Osteocyte (in vitro differentiated cells): ENCODE data around the gene HNF1B. TPM values are rescaled to one million over a fixed set of nuclear protein-coding genes. Genes with fewer than 3 reads are reported as not detected.

Source experiments
- DNase-seq: peaks from one replicate; pipeline ENCODE4 v3.0.0; 2021; ENCODE audit warnings: mixed read lengths; ENCODE audit not compliant: unreplicated experiment; ENCODE audit errors: extremely low spot score
- H3K27ac Mint-ChIP-seq: one replicate; pipeline ENCODE4 v1.8.0; 2021; ENCODE audit warnings: mild to moderate bottlenecking, mixed read lengths; ENCODE audit not compliant: unreplicated experiment
- H3K27me3 Mint-ChIP-seq: one replicate; pipeline ENCODE4 v1.8.0; 2021; ENCODE audit warnings: mixed read lengths; ENCODE audit not compliant: unreplicated experiment
- H3K36me3 Mint-ChIP-seq: one replicate; pipeline ENCODE4 v1.8.0; 2021; ENCODE audit warnings: mixed read lengths; ENCODE audit not compliant: unreplicated experiment
- H3K4me1 Mint-ChIP-seq: one replicate; pipeline ENCODE4 v1.8.0; 2021; ENCODE audit warnings: mixed read lengths; ENCODE audit not compliant: unreplicated experiment
- H3K4me3 Mint-ChIP-seq: one replicate; pipeline ENCODE4 v1.8.0; 2021; ENCODE audit warnings: mild to moderate bottlenecking, moderate library complexity, mixed read lengths; ENCODE audit not compliant: unreplicated experiment
- H3K9me3 Mint-ChIP-seq: one replicate; pipeline ENCODE4 v1.8.0; 2021; ENCODE audit warnings: mixed read lengths; ENCODE audit not compliant: unreplicated experiment
- total RNA-seq: library from RNA; stranded (reverse); gene quantifications from 2 replicates; pipeline ENCODE4 v1.2.1, GENCODE V29; 2021
- TF ChIP-seq, protein P1 (sequence below): fragments of 200-600 bp; sonication (generic); IDR thresholded peaks from 2 replicates; pipeline ENCODE4 v1.5.0; 2021; ENCODE audit warnings: antibody characterized with exemption, mild to moderate bottlenecking, moderate library complexity

HNF1B gene
- total RNA-seq, 1 donor from 2014 or later = 8.1 TPM

DNA sequence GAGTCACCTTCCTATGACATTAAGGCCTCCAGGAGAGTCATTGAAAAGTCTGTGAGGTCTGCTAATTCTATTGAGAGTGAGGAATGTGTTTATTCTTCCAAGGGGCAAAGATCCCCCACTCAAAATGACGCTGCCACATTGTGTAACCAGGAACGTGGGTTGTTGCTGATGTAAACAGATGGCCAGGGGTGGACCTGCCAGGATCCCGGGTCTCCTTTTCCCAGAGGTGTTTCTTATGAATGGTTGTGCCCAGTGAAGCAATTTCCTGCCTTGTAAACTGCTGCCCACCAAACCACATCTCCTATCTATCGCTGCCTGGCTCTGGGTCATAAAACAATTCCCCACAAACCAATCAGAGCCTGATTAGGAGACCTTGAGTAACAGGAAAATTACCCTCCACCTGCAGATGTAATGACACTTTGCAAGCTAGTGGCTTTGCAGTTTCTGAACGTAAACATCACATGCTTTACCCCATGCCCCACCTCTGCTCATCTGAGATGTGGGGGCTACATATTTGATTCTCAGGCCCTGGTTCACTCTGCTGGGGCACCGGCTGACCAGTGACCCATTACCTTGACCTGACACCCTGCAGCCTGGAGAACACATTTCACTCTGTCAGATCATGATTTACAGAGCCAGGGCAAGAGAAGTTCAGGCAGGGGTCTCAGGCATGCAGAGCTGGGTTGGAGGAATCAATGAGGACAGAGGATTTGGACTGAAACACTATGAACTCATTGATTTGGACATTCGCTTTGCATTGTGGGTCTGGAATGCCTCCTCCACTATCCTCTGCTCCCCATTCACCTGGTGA, 68.5 kb downstream of the HNF1B start:
- peaks cover 9% of the 10 kb centered on the region for H3K4me1 Mint-ChIP-seq
- no peak overlapping the region for H3K4me3 Mint-ChIP-seq
- H3K27me3 Mint-ChIP-seq = no peaks in the 10 kb centered on the region
- no peak for DNase-seq
- TF ChIP-seq, protein P1, sequence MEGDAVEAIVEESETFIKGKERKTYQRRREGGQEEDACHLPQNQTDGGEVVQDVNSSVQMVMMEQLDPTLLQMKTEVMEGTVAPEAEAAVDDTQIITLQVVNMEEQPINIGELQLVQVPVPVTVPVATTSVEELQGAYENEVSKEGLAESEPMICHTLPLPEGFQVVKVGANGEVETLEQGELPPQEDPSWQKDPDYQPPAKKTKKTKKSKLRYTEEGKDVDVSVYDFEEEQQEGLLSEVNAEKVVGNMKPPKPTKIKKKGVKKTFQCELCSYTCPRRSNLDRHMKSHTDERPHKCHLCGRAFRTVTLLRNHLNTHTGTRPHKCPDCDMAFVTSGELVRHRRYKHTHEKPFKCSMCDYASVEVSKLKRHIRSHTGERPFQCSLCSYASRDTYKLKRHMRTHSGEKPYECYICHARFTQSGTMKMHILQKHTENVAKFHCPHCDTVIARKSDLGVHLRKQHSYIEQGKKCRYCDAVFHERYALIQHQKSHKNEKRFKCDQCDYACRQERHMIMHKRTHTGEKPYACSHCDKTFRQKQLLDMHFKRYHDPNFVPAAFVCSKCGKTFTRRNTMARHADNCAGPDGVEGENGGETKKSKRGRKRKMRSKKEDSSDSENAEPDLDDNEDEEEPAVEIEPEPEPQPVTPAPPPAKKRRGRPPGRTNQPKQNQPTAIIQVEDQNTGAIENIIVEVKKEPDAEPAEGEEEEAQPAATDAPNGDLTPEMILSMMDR = no peak
- H3K36me3 Mint-ChIP-seq = no peaks in the 10 kb centered on the region
- no peaks in the 10 kb centered on the region for H3K9me3 Mint-ChIP-seq
- H3K27ac Mint-ChIP-seq = no peak overlapping the region

DNA sequence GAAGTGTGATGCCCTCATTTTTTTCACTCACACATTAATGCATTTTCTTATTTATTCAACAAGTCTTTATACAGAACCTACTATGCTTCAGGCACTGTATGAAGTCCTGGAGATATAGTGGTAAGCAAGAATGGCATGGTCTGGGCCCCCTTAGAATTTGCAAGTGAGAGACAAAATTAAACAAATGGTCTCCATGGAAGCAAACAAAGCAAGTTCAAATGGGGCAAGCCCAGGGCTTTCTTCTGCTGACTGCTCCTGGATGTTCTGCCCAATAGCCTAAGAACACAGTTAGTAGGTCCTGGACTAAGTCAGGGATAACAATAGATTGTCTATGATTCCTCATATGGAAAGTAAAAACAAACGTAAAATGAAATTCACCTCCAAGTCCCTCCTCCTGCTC, 70.3 kb downstream of the HNF1B start:
- peaks cover 10% of the 10 kb centered on the region for H3K4me1 Mint-ChIP-seq
- no peaks in the 10 kb centered on the region for H3K9me3 Mint-ChIP-seq
- H3K27ac Mint-ChIP-seq = no peak overlapping the region
- TF ChIP-seq, protein P1 = no peak
- H3K36me3 Mint-ChIP-seq = no peaks in the 10 kb centered on the region
- H3K4me3 Mint-ChIP-seq = no peak overlapping the region
- no peaks in the 10 kb centered on the region for H3K27me3 Mint-ChIP-seq
- no peak for DNase-seq

DNA sequence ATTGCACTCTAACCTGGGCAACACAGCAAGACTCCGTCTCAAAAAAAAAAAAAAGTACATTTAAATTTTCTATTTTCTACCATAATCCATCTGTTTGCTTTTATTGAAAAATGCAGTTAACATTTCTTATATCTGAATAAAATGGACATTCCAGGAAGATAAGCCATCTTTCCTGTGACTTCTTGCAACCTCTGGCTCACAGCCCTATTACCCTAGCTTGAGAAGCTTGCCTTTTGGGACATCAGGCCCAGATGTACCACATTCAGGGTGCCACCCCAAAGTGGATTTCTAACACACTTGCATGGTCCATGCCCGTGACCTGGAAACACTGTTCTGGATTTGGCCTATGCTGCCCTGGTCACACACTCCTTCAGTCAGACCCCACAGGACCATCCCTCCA, 71.5 kb downstream of the HNF1B start:
- Mint-ChIP-seq H3K4me1 (peaks cover 10% of the 10 kb centered on the region), H3K9me3 (no peaks in the 10 kb centered on the region), H3K36me3 (no peaks in the 10 kb centered on the region), H3K27ac (no peak overlapping the region), H3K27me3 (no peaks in the 10 kb centered on the region), H3K4me3 (no peak overlapping the region)
- TF ChIP-seq, protein P1 = no peak
- DNase-seq = no peak

DNA sequence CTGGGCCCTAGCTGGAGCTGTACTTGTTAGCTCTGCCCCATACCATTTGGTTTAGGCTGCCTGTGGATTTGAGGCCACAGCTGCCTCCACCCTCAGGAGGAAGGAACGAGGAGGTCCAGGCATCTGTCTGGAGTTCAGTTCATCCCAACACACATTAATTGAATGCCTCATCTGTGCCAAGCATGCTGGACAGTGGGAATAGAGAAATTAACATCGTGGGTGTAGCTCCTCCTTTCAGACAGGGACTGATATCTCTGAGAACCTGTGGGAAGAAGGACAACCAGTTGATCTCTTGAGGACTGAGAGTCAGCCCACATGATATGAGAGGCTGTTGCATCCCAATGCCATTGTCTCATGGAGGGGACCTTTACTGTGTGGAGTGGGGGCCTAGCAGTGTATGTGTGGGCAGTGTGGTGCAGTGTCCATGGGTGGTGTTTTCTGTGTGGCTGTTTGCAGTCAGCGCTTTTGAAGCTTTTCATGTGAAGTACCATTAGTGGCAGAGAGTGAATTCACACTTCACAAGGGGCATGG, 72.2 kb downstream of the HNF1B start:
- Mint-ChIP-seq H3K9me3 (no peaks in the 10 kb centered on the region), H3K4me3 (no peak overlapping the region), H3K27ac (no peak overlapping the region), H3K36me3 (no peaks in the 10 kb centered on the region), H3K27me3 (no peaks in the 10 kb centered on the region), H3K4me1 (peaks cover 10% of the 10 kb centered on the region)
- TF ChIP-seq, protein P1 = no peak
- DNase-seq = no peak

DNA sequence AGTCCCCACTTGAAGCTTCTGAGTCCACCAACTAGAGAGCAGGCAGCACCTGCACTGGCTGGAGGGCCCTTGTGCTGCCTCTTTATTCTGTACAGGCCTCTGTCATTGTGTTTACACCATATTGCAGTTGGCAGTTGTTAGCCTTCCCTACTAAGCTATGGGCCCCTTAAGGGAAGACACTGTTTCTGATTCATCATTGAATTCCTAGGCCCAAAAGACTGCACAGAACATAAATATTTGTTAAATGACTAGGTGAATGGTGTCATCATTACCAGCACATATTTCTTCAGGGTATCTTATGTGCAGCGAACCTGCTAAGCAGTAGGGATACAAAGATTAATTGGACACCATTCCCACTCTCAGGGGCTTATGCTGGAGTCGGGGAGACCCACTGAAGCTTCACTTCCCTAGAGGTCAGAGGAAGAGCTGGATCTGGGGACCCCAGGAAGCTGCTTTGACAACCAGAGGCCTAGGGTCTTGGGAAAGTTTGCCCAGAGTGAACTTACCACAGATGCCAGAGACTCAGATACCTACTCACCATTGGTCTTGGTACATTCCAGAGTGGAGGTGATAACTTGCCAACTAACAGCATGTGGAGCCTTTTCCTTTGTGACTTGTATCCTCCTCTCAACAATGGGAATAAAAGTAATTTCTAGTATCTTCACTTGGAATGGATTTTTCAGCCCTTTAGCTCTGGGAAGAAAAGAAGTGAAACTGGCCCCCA, 72.9 kb downstream of the HNF1B start:
- no peaks in the 10 kb centered on the region for H3K27me3 Mint-ChIP-seq
- no peak for DNase-seq
- no peaks in the 10 kb centered on the region for H3K9me3 Mint-ChIP-seq
- H3K36me3 Mint-ChIP-seq = no peaks in the 10 kb centered on the region
- H3K4me1 Mint-ChIP-seq = peaks cover 10% of the 10 kb centered on the region
- H3K27ac Mint-ChIP-seq = peak overlapping the region; percentile 38
- no peak overlapping the region for H3K4me3 Mint-ChIP-seq
- TF ChIP-seq, protein P1 = no peak
